GM19351 (cell line): ENCODE measurements around the gene JPH4.

Source experiments
- ATAC-seq: cut with Tn5 transposase; IDR thresholded peaks from one replicate; pipeline ENCODE4 v1.9.1; 2021; ENCODE audit warnings: mild to moderate bottlenecking, moderate library complexity; ENCODE audit not compliant: unreplicated experiment

The JPH4 gene

DNA sequence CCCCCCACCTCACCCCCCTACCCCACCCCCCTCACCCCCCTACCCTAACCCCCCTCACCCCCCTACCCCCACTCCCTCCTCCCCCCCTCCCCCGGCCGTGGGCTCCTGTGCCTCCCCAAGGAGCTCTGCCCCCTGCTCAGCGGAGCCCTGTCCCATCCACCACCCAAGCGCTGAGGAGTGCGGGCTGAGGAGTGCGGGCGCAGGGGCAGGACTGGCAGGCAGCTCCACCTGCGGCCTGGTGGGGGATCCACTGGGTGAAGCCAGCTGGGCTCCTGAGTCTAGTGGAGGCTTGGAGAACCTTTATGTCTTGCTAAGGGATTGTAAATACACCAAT, 2.3 kb upstream of the JPH4 start:
- ATAC-seq, result no peak

DNA sequence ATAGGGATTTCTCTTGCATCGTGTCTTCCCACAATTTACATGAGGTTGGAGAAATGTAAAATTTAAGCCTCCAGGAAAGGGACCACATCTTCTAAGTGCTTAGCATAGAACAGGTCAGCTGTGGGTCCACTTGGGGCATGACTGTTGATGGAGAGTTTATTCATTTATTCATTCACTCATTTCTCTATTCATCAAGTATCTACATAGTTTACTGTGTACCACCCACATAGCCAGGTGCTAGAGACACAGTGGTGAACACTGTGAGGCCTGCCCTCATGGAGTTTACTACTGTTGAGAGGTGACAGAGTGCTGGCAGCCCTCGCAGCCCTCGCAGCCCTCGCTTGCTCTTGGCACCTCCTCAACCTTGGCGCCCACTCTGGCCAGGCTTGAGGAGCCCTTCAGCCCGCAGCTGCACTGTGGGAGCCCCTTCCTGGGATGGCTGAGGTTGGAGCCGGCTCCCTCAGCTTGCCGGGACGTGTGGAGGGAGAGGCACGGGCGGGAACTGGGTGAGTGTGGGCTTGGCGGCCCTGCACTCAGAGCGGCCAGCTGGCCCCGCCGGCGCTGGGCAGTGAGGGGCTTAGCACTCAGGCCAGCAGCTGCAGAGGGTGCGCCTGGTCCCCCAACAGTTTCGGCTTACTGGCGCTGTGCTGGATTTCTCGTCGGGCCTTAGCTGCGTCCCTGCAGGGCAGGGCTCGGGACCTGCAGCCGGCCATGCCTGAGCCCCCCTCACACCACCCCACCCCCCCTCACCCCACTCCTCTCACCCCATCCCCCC, 1.7 kb upstream of the JPH4 start:
- ATAC-seq, result no peak

DNA sequence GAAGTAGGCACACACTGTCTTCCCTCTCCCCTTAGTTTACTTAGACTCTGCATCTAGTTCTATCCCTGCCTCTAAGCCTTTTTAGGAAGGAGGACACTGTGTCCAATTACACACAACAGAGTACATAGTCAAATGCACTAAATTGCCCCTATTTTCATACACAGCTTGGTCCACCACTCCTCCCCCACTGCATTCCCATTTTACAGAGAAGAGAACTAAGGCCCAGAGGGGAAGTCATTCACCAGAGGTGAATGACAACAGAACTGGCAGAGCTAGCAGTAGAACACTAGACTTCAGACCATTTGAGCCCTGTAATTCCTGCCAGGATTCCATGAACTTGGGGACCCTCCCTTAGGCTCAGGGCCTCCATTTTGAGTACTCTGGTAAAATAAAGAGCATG, 1.1 kb upstream of the JPH4 start:
- no peak for ATAC-seq

DNA sequence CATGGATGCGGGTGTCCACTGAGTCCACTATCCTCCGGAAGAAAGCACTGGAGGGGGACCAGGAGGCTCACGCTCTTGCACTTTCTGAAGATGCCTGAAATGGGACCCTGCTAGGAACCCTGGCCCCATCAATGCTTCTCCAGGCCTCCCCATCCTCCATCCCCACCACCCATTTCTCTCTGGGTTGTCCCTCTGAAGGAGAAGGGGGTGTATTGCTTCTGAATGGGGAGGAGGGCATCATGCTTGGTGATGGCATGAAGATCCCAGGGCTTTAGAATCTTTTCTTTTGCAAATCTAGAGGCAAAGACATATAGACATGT, 681 bp upstream of the JPH4 start:
- ATAC-seq, result no peak

DNA sequence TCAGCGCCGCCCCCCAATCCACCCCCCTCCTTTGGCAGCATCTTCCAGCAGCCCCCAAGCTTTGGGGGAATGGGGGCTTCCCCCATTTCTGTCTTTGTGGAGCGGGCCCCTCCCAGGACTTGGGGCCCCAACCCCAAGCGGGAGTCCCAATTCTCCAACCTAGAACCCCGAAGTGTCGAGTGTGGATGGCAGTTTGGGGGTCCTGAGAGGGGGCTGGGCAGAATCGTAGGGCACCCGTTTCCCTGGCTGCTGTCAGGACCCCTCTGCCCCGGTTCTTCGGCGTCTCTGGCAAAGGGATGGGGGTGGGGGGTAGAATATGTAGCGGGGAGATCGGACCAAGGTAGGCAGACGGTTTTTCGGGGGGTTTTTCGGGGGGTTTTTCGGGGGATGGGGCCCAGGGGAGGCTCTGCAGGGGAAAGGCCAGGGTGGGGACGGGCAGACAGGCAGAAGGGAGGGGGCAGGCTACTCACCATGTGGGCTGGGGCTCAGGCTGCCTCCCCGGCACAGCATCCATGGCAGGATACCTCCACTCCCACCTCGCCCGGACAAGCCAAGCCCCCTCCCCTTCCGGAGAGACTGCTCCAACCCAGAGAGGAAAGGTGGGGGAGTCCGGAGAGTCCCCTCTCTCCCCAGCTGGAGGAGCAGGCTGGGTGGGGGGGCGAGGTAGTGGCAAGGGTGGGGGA, 739 bp downstream of the JPH4 start:
- no peak for ATAC-seq

DNA sequence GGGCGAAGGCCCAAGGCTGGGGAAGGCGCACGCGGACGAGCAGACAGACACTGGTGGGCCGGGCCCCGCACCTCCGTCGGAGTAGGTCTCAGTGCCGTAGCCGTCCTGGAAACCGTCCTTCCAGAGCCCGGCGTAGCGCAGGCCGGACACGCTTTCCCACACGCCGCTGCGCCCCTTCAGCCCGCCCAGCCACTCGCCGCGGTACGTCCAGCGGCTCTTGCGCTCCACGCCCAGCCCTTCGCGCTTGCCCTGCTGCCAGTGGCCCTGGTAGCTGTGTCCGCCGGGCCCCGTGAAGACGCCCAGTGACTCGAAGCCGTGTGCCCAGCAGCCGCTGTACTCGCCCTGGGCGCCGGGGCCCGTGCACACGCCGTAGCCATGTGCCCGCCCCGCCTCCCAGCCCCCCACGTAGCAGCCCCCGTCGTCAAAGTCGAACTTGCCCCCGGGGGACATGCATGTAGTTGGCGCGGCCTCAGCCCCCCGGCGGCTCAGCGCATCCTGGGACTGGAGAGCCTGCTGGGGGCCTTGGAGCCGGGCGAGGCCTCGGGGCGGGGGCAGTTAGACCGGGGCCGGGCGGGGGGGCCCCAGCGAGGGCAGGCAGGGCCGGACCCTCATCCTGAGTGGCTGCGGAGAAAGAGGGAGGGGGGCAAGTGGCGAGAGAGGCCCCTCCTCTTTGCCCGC, 1.4 kb downstream of the JPH4 start:
- no peak for ATAC-seq

DNA sequence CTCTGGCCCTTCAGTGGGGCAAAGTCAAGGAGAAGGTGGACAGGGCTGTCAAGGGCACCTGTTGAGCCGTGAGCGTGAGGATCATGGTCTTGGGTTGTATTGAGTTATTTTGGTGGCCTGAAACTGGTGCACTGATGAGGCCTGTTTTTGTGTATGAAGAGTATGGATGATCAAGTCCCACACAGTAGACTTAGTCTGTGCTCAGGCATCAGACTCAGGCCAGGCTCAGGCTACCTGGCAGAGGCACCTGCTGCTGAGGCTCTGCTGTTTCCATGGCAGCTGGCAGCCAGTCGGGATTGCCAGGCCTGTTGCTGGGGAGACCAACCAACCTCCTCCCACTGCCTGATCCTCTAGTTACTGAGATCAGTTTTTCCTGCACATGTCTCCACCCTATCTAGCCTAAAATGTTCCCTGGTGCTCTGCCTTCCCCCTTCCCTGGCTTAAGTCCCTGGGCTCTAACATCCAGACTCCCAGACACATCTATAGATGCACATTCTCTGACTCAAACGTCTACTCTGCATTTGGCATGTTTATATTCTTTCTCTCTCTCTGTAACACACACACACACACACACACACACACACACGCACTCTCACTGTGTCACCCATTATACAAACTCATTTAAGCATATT, 5.1 kb downstream of the JPH4 start:
- ATAC-seq, result no peak

DNA sequence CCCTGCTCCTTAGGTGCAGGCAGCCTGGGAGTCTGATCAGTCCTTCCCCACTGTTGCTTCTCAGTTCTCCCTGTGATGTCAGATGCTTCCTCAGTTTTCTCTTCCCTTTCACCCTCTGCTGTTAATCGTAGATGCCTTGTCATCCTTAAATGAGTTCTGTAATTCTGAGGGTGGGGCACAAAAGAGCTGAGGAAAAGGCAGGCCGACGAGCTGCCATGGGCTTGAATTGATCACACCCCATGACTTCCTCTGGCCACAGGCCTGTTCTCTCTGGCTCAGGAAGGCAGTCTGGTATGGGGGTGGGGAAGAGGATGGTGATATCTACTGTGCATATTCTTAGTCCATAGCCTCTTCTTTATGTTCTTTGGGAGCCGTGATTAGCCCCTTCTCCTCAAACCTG, 5.8 kb downstream of the JPH4 start:
- no peak for ATAC-seq

DNA sequence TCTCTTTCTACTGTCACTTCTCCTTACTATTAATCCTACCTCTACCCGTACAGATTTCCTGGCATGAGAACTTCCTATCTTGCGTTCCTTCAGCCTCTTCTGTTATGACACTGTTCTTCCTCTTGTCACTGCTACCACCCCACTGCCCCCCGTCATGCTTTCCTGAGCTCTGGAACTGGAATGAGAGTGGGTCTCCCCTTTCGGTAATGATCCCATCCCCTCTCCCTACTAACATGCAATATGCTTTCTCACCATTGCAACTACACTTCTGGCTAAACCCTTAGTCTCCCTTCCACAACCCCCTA, 6.1 kb downstream of the JPH4 start:
- no peak for ATAC-seq

DNA sequence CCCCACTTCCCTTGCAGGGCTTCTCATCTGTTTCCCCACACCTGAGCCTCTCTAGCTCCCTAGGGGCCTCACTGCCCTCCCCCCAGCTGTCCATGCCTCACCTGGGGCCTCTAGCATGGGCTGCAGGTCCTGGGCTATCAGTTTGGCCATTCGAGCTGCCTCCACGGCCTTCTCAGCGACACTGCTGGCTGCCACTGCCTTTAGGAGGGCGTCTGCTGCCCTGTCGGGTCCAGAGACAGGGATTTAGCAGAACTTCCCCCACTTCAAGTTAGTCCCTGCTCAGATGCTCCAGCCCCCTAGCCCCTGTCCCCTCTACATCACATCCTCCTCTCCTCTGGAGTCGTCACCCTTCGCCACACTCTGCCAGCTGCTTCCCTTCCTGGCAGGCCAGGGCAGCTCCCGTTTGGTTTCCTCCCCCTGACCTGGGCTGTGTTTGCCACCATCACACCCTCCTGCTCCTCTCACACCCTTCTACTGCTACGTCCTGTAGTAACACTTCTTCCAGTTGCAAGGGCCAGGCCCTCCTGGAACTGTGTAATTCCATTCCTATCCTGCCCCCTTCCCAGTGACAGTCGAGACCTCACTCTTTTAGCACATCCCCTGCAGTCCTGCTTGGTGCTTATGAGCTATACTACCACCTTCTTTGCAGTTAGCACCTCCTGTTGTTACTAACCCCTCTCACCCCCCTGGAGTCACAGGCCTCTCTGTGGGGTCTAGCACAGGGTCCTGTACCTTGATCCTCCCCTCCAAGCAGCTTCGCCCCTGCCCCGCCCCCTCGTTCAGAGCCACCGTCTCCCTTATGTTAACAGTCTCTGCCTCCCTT, 6.7 kb downstream of the JPH4 start:
- ATAC-seq, result no peak

DNA sequence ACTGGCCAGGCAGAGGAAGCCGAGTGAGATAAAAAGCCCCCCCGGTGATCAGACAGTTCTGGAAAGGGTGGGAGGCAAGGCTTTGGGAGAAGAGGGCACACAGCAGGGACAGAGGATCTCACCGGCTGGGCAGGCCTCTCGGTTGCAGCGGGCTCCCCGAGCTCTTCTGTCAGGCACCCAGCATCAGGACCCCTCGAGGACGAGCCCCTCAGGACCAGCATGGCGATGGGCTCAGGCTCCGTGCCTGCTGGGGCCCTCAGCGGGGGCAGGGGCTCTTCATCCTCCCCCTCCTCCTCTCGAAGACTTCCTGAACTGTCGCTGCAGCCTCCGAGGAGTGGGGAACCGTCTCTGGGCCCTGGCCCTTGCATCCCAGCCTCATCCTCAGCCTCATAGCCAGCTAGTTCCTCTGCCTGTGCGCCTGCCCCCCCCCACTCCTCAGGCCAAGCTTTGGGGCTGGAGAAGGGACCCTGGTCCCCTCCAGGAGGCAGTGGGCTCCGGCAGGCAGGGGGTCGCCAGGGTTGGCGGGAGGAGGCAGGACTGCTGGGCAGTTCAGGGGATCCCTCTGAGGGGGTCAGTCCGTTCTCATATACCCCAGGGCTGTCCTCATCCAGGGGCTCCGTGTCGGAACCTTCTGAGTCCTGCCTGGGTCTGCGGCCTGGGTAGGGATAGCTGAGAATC, 7.6 kb downstream of the JPH4 start:
- no peak for ATAC-seq

DNA sequence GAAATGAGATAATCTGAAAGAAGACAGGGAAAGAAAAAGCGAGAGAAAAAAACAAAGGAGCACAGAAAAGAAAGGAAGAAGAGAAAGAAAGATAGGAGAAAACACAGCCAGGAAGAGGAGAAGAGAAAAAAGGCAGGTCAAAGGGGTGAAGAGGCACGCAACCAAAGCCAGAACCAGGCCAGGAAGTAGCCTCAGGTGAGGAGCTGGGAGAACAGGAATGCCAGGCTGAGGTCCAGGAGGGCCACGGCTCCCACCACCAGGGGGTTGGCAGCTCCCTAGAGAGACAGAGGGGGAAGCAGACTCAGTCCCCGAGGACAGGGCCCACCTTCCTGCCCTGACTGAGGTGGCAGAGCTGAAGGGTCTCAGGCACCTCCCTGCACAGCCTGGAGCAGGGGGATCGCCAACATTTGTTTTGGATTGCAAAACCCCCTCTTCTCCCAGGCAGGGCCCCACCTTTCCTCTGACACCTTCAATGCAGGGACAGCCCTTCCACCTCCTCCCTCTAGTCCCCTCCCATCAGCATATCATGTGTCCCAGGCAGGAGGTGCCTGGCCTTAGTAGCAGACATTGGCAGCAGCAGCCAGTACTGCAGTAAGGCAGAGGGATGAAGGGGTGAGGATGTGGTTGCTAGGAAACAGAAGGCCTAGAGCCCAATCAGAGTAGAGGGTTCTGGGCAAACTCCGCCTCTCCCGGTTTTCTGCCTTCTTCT, 9.0 kb downstream of the JPH4 start:
- no peak for ATAC-seq

DNA sequence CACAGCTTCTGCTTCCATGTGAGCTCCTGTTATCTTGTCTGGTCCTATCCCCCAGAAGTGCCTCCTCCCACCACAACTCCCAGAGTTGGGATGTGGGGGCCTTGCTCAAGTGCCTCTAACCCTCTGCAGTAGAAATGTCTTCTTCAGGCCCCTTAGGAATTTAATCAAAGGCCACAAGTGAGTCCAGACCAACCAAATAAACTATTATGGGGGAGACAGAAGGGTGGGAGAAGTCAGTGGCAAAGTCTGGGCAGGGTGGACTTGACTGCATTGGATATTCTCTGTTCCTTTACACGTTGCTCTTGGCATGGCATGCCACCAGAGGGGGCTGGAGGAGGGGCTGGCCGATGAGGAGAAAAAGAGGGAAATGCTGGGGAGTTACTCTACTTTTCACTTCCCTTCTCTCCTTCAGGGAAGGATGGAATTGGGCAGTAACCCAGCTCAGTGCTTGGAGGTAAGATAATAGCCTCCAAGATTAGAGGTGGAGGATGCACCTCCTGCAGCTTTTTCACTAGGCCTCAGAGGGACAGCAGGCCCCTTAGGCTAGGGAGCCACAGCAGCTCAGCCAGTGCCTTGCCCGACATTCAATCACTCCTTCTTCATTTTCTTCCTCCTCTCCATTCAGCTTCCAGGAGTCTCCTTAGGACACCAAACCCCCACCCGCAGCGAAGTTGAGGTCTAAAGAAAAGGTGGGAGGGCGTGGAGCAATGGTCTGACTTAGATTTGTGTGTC, 9.8 kb downstream of the JPH4 start:
- no peak for ATAC-seq

DNA sequence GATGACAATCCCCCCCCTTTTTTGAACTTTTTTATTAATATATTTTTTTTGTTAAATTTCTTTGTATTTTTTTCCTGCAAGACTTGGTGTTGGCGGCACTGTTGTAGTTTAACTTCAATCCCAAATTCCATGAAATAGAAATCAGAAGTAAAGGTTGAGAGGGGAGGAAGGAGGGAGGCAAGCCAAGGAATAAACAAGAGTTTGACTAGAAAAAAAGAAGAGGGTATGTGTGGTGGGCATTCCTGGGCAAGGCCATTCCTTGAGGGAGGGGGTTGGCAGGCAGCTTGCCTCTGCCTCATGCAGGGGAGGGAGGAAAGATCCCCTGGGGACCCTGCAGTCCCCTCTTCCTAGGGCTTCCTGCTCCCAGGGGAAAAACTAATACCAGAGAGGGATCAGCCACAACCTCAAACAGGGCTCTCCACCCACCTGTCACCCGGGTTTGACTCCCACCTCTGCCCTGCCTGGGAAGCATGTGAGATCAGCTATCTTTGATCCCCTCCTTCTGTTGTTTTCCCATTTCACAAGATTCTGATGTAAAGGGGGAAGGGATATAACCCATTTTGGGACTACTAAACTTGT, 10.5 kb downstream of the JPH4 start:
- no peak for ATAC-seq

DNA sequence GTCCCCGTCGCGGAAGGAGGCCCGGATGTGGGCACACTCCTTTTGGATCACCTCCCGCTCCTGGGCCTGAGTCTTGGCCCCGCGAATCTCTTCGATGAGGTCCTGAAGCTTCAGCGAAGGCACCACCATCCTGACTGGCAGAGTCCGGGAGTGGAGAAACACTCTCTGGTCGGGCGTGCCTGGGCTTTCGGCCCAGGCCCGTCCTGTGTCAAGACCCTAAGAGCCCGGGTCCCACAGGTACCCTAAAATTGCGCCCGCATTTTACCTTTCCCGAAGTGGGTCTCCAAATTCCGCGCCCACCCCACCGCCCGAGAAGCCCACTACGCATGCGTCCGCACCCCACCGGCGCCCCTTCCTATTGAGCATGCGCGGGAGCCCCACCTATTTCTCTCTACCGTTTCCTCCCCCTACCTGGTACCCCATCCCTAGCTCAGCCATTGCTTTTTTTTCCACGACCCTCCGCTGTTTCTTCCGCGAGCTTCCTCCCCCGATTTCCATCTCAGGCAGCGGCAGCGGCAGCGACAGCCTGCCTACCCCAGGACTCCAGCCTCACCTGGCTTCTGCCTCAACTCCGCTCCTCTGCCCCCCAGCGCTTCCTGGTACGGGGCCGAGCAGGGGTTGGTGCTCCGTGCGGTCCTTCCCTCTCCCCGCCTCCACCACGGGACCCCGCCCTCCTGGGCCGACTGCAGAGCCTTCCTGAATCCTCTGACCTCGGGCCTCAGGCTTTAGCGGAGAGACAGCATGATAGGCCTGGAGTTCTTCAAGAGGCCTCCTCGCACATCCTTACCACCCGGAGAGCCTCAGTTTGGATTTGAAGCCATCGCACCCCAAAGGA, 11.2 kb downstream of the JPH4 start, which contains the start of gene AP1G2:
AP1G2 (minus strand) TSS at position 606 of the 835 bp plus-strand sequence; CDS start at position 129, 477 bp downstream.
- ATAC-seq, result peak; percentile 90

DNA sequence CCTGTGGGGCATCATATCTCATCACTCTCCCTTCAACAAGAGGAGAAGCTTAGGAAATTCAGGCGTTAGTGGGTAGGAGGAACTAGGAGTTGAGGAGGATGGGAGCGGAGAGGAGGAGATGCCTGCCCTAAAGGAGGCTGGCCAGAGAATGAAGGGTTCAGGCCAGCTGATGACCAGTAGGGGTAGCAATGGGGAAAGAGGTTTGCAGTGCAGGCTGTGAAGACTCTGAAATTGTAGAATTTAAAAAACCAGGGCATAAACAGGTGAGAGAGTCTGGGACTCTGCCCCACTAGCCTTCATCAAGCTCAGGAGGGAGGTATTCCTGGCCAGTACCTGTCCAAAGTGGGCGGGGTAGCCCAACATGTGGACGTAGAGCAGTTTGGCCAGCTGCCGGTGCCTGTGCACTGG, 11.8 kb downstream of the JPH4 start:
- peak; percentile 9 for ATAC-seq

DNA sequence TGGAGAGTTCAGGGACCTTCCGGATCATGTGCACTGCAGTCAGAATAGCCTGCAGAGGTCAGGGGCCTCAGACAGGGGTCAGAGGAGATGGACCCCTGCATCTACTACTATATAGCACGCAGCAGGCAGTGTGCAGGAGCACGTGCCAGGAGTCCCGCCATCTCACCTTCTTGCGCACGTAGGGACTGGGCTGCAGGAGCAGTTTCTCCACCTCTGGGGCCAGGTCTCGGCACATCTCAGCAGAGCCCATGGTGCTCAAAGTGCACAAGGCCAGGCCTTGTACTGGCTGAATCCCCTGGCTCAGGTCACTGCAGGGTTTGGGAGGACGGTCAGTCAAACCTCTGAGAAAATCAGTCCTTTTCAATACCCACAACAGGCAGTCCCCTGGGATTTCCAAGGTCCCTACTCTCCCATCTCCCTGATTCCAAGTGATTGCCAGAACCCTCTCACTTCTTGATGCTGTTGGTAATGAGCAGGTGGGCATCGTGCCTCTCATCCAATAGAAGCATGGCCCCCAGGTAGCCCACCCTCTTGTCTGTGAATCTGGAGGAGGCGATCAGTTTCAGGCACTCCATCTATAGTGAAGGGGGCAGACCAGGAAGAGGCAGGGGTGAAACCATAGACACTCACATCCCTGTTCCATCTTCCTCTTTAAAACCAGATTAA, 12.3 kb downstream of the JPH4 start:
- ATAC-seq, result no peak
